Muscle layer of colon (tissue), 2 donors: ENCODE results near the gene SEL1L3.

Experiments
- H3K27ac ChIP-seq: one replicate; pipeline ENCODE4 v1.7.0; 2013; ENCODE audit warnings: low read depth, mild to moderate bottlenecking, low read length, moderate library complexity
- H3K27me3 ChIP-seq, 2 donors: one replicate each; pipeline ENCODE4 v1.7.0; 2013; ENCODE audit warnings: low read length in 2 of 2, mild to moderate bottlenecking in 2 of 2; ENCODE audit not compliant: insufficient read depth in 2 of 2, control insufficient read depth in 1 of 2
- H3K36me3 ChIP-seq: one replicate; pipeline ENCODE4 v1.7.0; 2013; ENCODE audit warnings: mild to moderate bottlenecking, low read length; ENCODE audit not compliant: insufficient read depth
- H3K4me1 ChIP-seq: one replicate; pipeline ENCODE4 v1.7.0; 2013; ENCODE audit warnings: mild to moderate bottlenecking, low read length; ENCODE audit not compliant: insufficient read depth
- H3K4me3 ChIP-seq, 2 donors: one replicate each; pipeline ENCODE4 v1.7.0; 2013; ENCODE audit warnings: low read length in 2 of 2, low read depth in 1 of 2, mild to moderate bottlenecking in 1 of 2, moderate library complexity in 1 of 2
- H3K9ac ChIP-seq: one replicate; pipeline ENCODE4 v1.7.0; 2013; ENCODE audit warnings: low read length
- H3K9me3 ChIP-seq: one replicate; pipeline ENCODE4 v1.7.0; 2013; ENCODE audit warnings: mild to moderate bottlenecking, low read length
- donor health status: abdominal sarcoma.
- donor health status: Adenocarcinoma of cecum.

The SEL1L3 gene

GRCh38 chr4:25890571-25891485, 28.0 kb upstream of the SEL1L3 start:
- Histone ChIP-seq H3K36me3 (no peaks in the 10 kb centered on the region), H3K27ac (no peak overlapping the region)

GRCh38 chr4:25889589-25890503, 27.1 kb upstream of the SEL1L3 start:
- Histone ChIP-seq H3K4me3 (no peak overlapping the region), H3K9me3 (no peaks in the 10 kb centered on the region), H3K4me1 (no peaks in the 10 kb centered on the region), H3K9ac (no peak overlapping the region), H3K36me3 (no peaks in the 10 kb centered on the region), H3K27me3 (no peaks in the 10 kb centered on the region), H3K27ac (no peak overlapping the region)

More at GRCh38 chr4:25890571-25891485, 28.0 kb upstream of the SEL1L3 start:
- no peak overlapping the region for H3K9ac ChIP-seq
- no peaks in the 10 kb centered on the region for H3K4me1 ChIP-seq
- H3K4me3 ChIP-seq: no peak overlapping the region
- H3K27me3 ChIP-seq: no peaks in the 10 kb centered on the region
- H3K9me3 ChIP-seq: no peaks in the 10 kb centered on the region

- no peaks in the 10 kb centered on the region for H3K36me3 ChIP-seq
- no peaks in the 10 kb centered on the region for H3K9me3 ChIP-seq
- no peaks in the 10 kb centered on the region for H3K4me1 ChIP-seq
- H3K4me3 ChIP-seq: no peak overlapping the region
- H3K27me3 ChIP-seq: no peaks in the 10 kb centered on the region
- no peak overlapping the region for H3K27ac ChIP-seq
- H3K9ac ChIP-seq: no peak overlapping the region
These were observed 26.0 kb upstream of the SEL1L3 start for GRCh38 chr4:25888781-25889180.

GRCh38 chr4:25884031-25884782, 21.4 kb upstream of the SEL1L3 start:
- Histone ChIP-seq H3K4me1 (no peaks in the 10 kb centered on the region), H3K27ac (no peak overlapping the region), H3K27me3 (no peaks in the 10 kb centered on the region), H3K36me3 (no peaks in the 10 kb centered on the region), H3K4me3 (no peak overlapping the region), H3K9me3 (no peaks in the 10 kb centered on the region), H3K9ac (no peak overlapping the region)

- no peak overlapping the region for H3K9ac ChIP-seq
- no peaks in the 10 kb centered on the region for H3K27me3 ChIP-seq
- H3K36me3 ChIP-seq: no peaks in the 10 kb centered on the region
- no peak overlapping the region for H3K27ac ChIP-seq
- no peak overlapping the region for H3K4me3 ChIP-seq
- H3K9me3 ChIP-seq: no peaks in the 10 kb centered on the region
- H3K4me1 ChIP-seq: no peaks in the 10 kb centered on the region
These were observed 20.8 kb upstream of the SEL1L3 start for GRCh38 chr4:25883565-25883964.

- Histone ChIP-seq H3K9me3 (no peaks in the 10 kb centered on the region), H3K4me1 (no peaks in the 10 kb centered on the region), H3K27ac (no peak overlapping the region), H3K36me3 (no peaks in the 10 kb centered on the region), H3K27me3 (no peaks in the 10 kb centered on the region), H3K4me3 (no peak overlapping the region), H3K9ac (no peak overlapping the region)
These were observed 19.4 kb upstream of the SEL1L3 start for GRCh38 chr4:25882226-25882625.

- no peaks in the 10 kb centered on the region for H3K4me1 ChIP-seq
- H3K4me3 ChIP-seq: no peak overlapping the region
- H3K36me3 ChIP-seq: no peaks in the 10 kb centered on the region
- no peaks in the 10 kb centered on the region for H3K27me3 ChIP-seq
- H3K9me3 ChIP-seq: no peaks in the 10 kb centered on the region
- H3K9ac ChIP-seq: no peak overlapping the region
- H3K27ac ChIP-seq: no peak overlapping the region
These were observed 18.4 kb upstream of the SEL1L3 start for GRCh38 chr4:25881193-25881592.

- Histone ChIP-seq H3K27me3 (no peaks in the 10 kb centered on the region), H3K4me3 (no peak overlapping the region), H3K27ac (no peak overlapping the region)
These were observed 17.3 kb upstream of the SEL1L3 start for GRCh38 chr4:25879991-25880651.

GRCh38 chr4:25879587-25879986, 16.8 kb upstream of the SEL1L3 start:
- H3K27ac ChIP-seq: no peak overlapping the region
- H3K27me3 ChIP-seq: no peaks in the 10 kb centered on the region
- no peak overlapping the region for H3K4me3 ChIP-seq
- H3K4me1 ChIP-seq: no peaks in the 10 kb centered on the region
- no peak overlapping the region for H3K9ac ChIP-seq
- no peaks in the 10 kb centered on the region for H3K9me3 ChIP-seq
- no peaks in the 10 kb centered on the region for H3K36me3 ChIP-seq

More at GRCh38 chr4:25879991-25880651, 17.3 kb upstream of the SEL1L3 start:
- no peaks in the 10 kb centered on the region for H3K36me3 ChIP-seq
- H3K9ac ChIP-seq: no peak overlapping the region
- no peaks in the 10 kb centered on the region for H3K9me3 ChIP-seq
- no peaks in the 10 kb centered on the region for H3K4me1 ChIP-seq

- Histone ChIP-seq H3K9ac (no peak overlapping the region), H3K36me3 (no peaks in the 10 kb centered on the region), H3K27ac (no peak overlapping the region), H3K27me3 (no peaks in the 10 kb centered on the region), H3K9me3 (no peaks in the 10 kb centered on the region), H3K4me3 (no peak overlapping the region), H3K4me1 (no peaks in the 10 kb centered on the region)
These were observed 16.4 kb upstream of the SEL1L3 start for GRCh38 chr4:25879091-25879584.
